ENCODE data around the gene RPL29. TPM values are rescaled to one million over a fixed set of nuclear protein-coding genes. Genes with fewer than 3 reads are reported as not detected.
A peak's percentile ranks its signal among the peaks of the same experiment; 100 is the strongest.

Gene RPL29
- total RNA-seq, 1 donor from 2014 or later = 1,237 TPM

DNA sequence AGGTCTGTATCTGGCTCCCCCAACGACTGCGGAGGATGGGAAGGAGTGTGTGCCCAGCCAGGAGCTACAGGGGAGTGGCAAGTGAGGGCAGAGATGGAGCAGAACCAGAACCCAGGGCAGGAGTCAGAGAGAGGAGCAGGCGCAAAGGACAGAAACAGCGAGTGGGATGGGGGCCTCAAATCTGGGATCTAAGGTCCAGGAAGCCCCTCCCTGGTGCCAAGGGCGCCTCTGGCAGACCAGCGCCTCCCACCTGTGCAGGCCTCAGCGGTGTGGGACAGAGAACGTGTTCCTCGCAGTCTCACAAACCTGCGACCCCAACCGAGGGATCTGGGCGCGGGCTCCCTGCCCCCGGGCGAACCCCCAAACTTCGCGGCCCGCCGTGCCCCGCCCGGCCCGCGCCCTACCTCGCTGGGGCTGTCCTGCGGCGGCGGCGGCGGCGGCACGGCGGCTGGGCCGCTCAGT, 28.7 kb downstream of the RPL29 start:
- peak overlapping the region; percentile 85 for H3K27ac Mint-ChIP-seq
- H3K27me3 Mint-ChIP-seq (ENCODE audit: low read depth) = no peaks in the 10 kb centered on the region
- H3K9me3 Mint-ChIP-seq = no peaks in the 10 kb centered on the region
- peaks cover 36% of the 10 kb centered on the region for H3K4me1 Mint-ChIP-seq
- TF ChIP-seq, protein P1, sequence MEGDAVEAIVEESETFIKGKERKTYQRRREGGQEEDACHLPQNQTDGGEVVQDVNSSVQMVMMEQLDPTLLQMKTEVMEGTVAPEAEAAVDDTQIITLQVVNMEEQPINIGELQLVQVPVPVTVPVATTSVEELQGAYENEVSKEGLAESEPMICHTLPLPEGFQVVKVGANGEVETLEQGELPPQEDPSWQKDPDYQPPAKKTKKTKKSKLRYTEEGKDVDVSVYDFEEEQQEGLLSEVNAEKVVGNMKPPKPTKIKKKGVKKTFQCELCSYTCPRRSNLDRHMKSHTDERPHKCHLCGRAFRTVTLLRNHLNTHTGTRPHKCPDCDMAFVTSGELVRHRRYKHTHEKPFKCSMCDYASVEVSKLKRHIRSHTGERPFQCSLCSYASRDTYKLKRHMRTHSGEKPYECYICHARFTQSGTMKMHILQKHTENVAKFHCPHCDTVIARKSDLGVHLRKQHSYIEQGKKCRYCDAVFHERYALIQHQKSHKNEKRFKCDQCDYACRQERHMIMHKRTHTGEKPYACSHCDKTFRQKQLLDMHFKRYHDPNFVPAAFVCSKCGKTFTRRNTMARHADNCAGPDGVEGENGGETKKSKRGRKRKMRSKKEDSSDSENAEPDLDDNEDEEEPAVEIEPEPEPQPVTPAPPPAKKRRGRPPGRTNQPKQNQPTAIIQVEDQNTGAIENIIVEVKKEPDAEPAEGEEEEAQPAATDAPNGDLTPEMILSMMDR (IDR thresholded peaks at IDR 0.05; ENCODE audit: unreplicated experiment) = no peak
- no peak for DNase-seq (ENCODE audit: low spot score in 2 of 2, unreplicated experiment in 2 of 2)
- no peaks in the 10 kb centered on the region for H3K36me3 Mint-ChIP-seq
- peak overlapping the region; percentile 78 for H3K4me3 Mint-ChIP-seq

DNA sequence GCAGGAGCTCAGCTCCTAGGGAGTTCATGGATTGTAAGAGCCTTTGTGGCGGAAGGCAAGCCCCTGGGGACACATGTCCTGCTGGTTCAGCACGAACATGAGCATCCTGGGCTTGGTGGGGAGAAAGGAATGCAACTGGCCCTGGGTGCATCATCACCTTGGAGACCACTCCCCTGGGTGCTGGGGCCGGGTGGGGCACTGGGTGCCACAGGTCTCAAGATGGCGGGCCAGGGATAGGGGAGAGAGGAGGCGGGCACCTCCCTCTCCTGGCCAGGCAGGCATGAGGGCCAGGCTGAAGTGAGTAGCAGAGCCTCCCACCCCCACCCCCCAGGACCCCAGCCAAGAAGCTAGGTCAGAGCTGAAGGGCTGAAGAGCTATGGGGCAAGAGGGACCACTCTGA, 29.2 kb downstream of the RPL29 start:
- H3K27me3 Mint-ChIP-seq (ENCODE audit: low read depth) = no peaks in the 10 kb centered on the region
- H3K27ac Mint-ChIP-seq = peak overlapping the region; percentile 85
- DNase-seq (ENCODE audit: low spot score in 2 of 2, unreplicated experiment in 2 of 2) = no peak
- H3K36me3 Mint-ChIP-seq = no peaks in the 10 kb centered on the region
- H3K4me1 Mint-ChIP-seq = peaks cover 36% of the 10 kb centered on the region
- no peaks in the 10 kb centered on the region for H3K9me3 Mint-ChIP-seq
- TF ChIP-seq, protein P1 (IDR thresholded peaks at IDR 0.05; ENCODE audit: unreplicated experiment) = no peak
- H3K4me3 Mint-ChIP-seq = peak overlapping the region; percentile 78

DNA sequence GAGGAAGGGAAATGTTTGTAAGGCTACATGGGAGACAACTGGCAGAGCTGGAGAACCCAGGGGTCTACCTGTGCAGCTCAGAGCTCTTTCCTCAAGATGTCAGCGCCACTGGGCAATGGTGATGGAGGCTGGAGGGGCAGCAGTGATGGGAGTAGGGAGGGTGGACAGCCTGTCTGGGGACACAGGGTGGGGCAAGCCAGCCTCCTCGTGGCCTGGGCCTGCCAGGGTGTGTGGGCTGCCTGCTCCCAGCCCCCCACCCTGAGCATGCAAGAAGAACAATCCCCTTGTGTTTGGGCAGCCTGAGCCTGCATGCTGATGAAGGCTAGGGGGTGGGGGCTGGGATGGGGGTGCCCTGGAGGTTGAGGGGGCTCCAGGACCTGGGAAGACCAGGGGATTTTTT, 29.7 kb downstream of the RPL29 start:
- Mint-ChIP-seq H3K27ac (peak overlapping the region; percentile 80), H3K36me3 (no peaks in the 10 kb centered on the region), H3K4me1 (peaks cover 36% of the 10 kb centered on the region), H3K27me3 (ENCODE audit: low read depth) (no peaks in the 10 kb centered on the region), H3K9me3 (no peaks in the 10 kb centered on the region), H3K4me3 (peak overlapping the region; percentile 78)
- no peak for DNase-seq (ENCODE audit: low spot score in 2 of 2, unreplicated experiment in 2 of 2)
- TF ChIP-seq, protein P1 (IDR thresholded peaks at IDR 0.05; ENCODE audit: unreplicated experiment) = no peak

DNA sequence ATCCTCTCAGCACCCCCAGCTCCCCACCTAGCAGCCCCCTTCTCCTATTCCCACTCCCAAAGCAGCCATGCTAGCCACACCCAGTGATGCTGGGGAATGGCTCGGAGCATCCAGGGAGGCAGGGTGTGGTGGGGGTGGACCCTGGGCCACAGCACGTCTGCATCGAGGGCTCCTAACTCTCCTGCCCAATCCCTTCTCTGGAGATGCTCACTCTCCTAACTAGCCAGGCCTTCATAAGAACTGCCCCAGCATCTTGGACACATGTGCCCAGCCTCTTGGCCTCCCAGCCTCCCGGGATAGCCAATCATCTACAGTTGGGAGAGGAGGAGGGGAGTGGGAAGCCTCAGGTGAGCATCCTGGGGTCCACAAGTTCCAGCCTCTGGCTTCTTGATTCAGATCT, 31.2 kb downstream of the RPL29 start:
- H3K4me1 Mint-ChIP-seq = peaks cover 36% of the 10 kb centered on the region
- no peak overlapping the region for H3K27ac Mint-ChIP-seq
- no peak for DNase-seq (ENCODE audit: low spot score in 2 of 2, unreplicated experiment in 2 of 2)
- TF ChIP-seq, protein P1 (IDR thresholded peaks at IDR 0.05; ENCODE audit: unreplicated experiment) = no peak
- H3K36me3 Mint-ChIP-seq = no peaks in the 10 kb centered on the region
- H3K4me3 Mint-ChIP-seq = no peak overlapping the region
- H3K27me3 Mint-ChIP-seq (ENCODE audit: low read depth) = no peaks in the 10 kb centered on the region
- H3K9me3 Mint-ChIP-seq = no peaks in the 10 kb centered on the region

DNA sequence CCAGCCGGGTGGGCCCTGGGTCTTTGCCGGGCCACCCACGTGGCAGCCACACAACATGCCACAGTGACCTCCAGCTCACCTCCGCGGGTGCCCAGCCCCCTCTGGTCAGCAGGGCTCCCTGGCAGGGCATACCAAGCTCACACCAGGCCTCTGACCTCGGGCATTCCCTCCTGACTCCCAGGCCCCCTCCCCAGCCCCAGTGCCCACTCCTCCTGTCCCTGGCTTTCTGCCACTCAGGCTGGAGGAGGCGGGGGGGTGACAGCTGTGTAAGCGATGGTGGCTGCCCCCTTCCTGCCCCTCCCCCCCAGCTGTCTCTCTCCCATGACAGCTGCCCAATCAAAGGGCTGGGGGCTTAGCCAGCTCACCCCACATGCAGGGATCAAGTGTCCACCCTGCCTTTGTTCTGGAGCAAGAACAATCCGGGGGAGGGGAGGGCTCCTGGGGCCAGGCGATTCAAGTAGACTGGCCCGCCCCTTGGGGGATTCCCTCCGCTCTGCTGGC, 31.7 kb downstream of the RPL29 start:
- Mint-ChIP-seq H3K27me3 (ENCODE audit: low read depth) (no peaks in the 10 kb centered on the region), H3K36me3 (no peaks in the 10 kb centered on the region), H3K9me3 (no peaks in the 10 kb centered on the region), H3K4me1 (peaks cover 32% of the 10 kb centered on the region), H3K27ac (no peak overlapping the region), H3K4me3 (no peak overlapping the region)
- TF ChIP-seq, protein P1 (IDR thresholded peaks at IDR 0.05; ENCODE audit: unreplicated experiment) = no peak
- DNase-seq (ENCODE audit: low spot score in 2 of 2, unreplicated experiment in 2 of 2) = no peak

All from mesothelial cell of epicardium (in vitro differentiated cells).